Airway epithelial cell (primary cell): ENCODE data around the gene TDRD6. TPM values are rescaled to one million over a fixed set of nuclear protein-coding genes. Genes with fewer than 3 reads are reported as not detected.

ENCODE experiments used
- total RNA-seq: library from RNA; depleted of rRNA; stranded (reverse); fragments of >200 nt; gene quantifications from 2 replicates; pipeline ENCODE4 v1.2.3, GENCODE V29; 2015

The TDRD6 gene
- total RNA-seq = under 0.01 TPM in 1 of 2 replicates, not detected in the other

GRCh38 chr6:46687619-46688097 lies at the start of gene TDRD6:
Gene TDRD6, plus strand, starts transcription at chr6:46687885. Its CDS starts 244 bp downstream, at chr6:46688129.

GRCh38 chr6:46652603-46653438 lies 34.9 kb upstream of the TDRD6 start, which contains the start of the genes CYP39A1 and SLC25A27:
Gene CYP39A1, minus strand, starts transcription at chr6:46652818. Its CDS starts 236 bp downstream, at chr6:46652582.
Gene SLC25A27, plus strand, starts transcription at chr6:46652975. Its CDS starts 218 bp downstream, at chr6:46653193.

GRCh38 chr6:46734867-46735719 lies 47.4 kb downstream of the TDRD6 start, which contains the start of gene PLA2G7:
Gene PLA2G7, minus strand, starts transcription at chr6:46735375. Its CDS starts 12,484 bp downstream, at chr6:46722891.

GRCh38 chr6:46746696-46747095 lies 59.0 kb downstream of the TDRD6 start, which contains the start of gene ANKRD66:
Gene ANKRD66, plus strand, starts transcription at chr6:46746933. Its CDS starts 5,016 bp downstream, at chr6:46751949.

Other genes with a start within 250 kb of the TDRD6 start
- gene RCAN2, start 196.4 kb upstream of the TDRD6 start, total RNA-seq = not detected in 2 replicates
- 1.8 and 2.4 TPM in 2 replicates for gene CYP39A1, start 35.1 kb upstream of the TDRD6 start, total RNA-seq
- gene SLC25A27, start 34.9 kb upstream of the TDRD6 start, total RNA-seq = 3.1 TPM in 2 replicates
- 0.51 and 1.2 TPM in 2 replicates for gene PLA2G7, start 47.5 kb downstream of the TDRD6 start, total RNA-seq
- gene ANKRD66, start 59.0 kb downstream of the TDRD6 start, total RNA-seq = not detected in 2 replicates
- gene MEP1A, start 105.5 kb downstream of the TDRD6 start, total RNA-seq = 0.14 and 0.21 TPM in 2 replicates
- gene ADGRF5, start 234.1 kb downstream of the TDRD6 start, total RNA-seq = under 0.01 TPM in 1 of 2 replicates, not detected in the other